ENCODE data around the gene PRKRIP1. TPM values are rescaled to one million over a fixed set of nuclear protein-coding genes. Genes with fewer than 3 reads are reported as not detected.

Gene PRKRIP1
- total RNA-seq, 6 donors from 2014 or later: 17.8 to 80.7 (median 23.0) TPM

GRCh38 chr7:102446387-102447156, 50.4 kb downstream of the PRKRIP1 start:
- peaks cover 0 to 3% (median 0%) of the 10 kb centered on the region in 4 donors for H3K4me1 ChIP-seq
- ATAC-seq (ENCODE audit: low FRiP score in 2 of 2) (no peak), DNase-seq (no peak)
- TF ChIP-seq EP300 (IDR thresholded peaks at IDR 0.05) (no peak), POLR2AphosphoS5 (IDR thresholded peaks at IDR 0.05) (no peak), CTCF (IDR thresholded peaks at IDR 0.05) (no peak), POLR2A (IDR thresholded peaks at IDR 0.05) (no peak)
- H3K27ac ChIP-seq: no peak overlapping the region
- peaks cover 0 to 41% (median 33%) of the 10 kb centered on the region in 4 donors for H3K36me3 ChIP-seq
- H3K4me3 ChIP-seq: no peak overlapping the region
- no peaks in the 10 kb centered on the region for H3K9me3 ChIP-seq
- 90 to 93% methylated on average over 22 to 41 of the region's 41 CpGs for WGBS, 2 donors
- no peaks in the 10 kb centered on the region for H3K27me3 ChIP-seq

GRCh38 chr7:102447311-102447710, 51.1 kb downstream of the PRKRIP1 start:
- Histone ChIP-seq H3K27me3 (no peaks in the 10 kb centered on the region), H3K9me3 (no peaks in the 10 kb centered on the region), H3K4me1 (peaks cover 0 to 5% (median 0%) of the 10 kb centered on the region in 4 donors), H3K27ac (no peak overlapping the region), H3K4me3 (no peak overlapping the region), H3K36me3 (peaks cover 0 to 33% (median 26%) of the 10 kb centered on the region in 4 donors)
- no peak for TF ChIP-seq POLR2A (IDR thresholded peaks at IDR 0.05)
- no peak for TF ChIP-seq CTCF (IDR thresholded peaks at IDR 0.05)
- TF ChIP-seq EP300 (IDR thresholded peaks at IDR 0.05): no peak
- no peak for TF ChIP-seq POLR2AphosphoS5 (IDR thresholded peaks at IDR 0.05)
- WGBS, 2 donors: 88 to 96% methylated on average over 10 to 11 of the region's 14 CpGs
- ATAC-seq (ENCODE audit: low FRiP score in 2 of 2) (peak in 1 of 2 donors; percentile 16), DNase-seq (peak in 1 of 2 donors; percentile 51)

GRCh38 chr7:102449136-102449535, 53.0 kb downstream of the PRKRIP1 start:
- TF ChIP-seq CTCF (IDR thresholded peaks at IDR 0.05): no peak
- TF ChIP-seq POLR2AphosphoS5 (IDR thresholded peaks at IDR 0.05): no peak
- no peak for TF ChIP-seq POLR2A (IDR thresholded peaks at IDR 0.05)
- no peak for TF ChIP-seq EP300 (IDR thresholded peaks at IDR 0.05)
- DNase-seq: no peak
- WGBS, 2 donors: 95 to 99% methylated on average over 15 of the region's 15 CpGs
- H3K4me3 ChIP-seq: no peak overlapping the region
- H3K36me3 ChIP-seq: peaks cover 0 to 33% (median 25%) of the 10 kb centered on the region in 4 donors
- no peak overlapping the region for H3K27ac ChIP-seq
- no peaks in the 10 kb centered on the region for H3K27me3 ChIP-seq
- ATAC-seq (ENCODE audit: low FRiP score in 2 of 2): no peak
- H3K4me1 ChIP-seq: peaks cover 0 to 5% (median 0%) of the 10 kb centered on the region in 4 donors
- H3K9me3 ChIP-seq: no peaks in the 10 kb centered on the region

- peaks cover 0 to 27% (median 21%) of the 10 kb centered on the region in 4 donors for H3K36me3 ChIP-seq
- H3K27ac ChIP-seq: no peak overlapping the region
- H3K4me3 ChIP-seq: no peak overlapping the region
- H3K9me3 ChIP-seq: no peaks in the 10 kb centered on the region
- WGBS, 2 donors: 69 to 79% methylated on average over 6 of the region's 6 CpGs
- H3K27me3 ChIP-seq: no peaks in the 10 kb centered on the region
- peak in 1 of 6 experiments; percentile 7 for TF ChIP-seq CTCF (IDR thresholded peaks at IDR 0.05)
- no peak for TF ChIP-seq EP300 (IDR thresholded peaks at IDR 0.05)
- H3K4me1 ChIP-seq: peaks cover 0 to 5% (median 0%) of the 10 kb centered on the region in 4 donors
- DNase-seq (no peak), ATAC-seq (ENCODE audit: low FRiP score in 2 of 2) (no peak)
These were observed 54.1 kb downstream of the PRKRIP1 start for GRCh38 chr7:102450242-102450641.
